ENCODE results near the gene STOML1. TPM values are rescaled to one million over a fixed set of nuclear protein-coding genes. Genes with fewer than 3 reads are reported as not detected.

Gene STOML1
- total and polyA plus RNA-seq, 10 of the 15 experiments (the other 5 are each of a cell fraction or from before 2014, with no cell fraction given): 0.14 to 13.6 (median 8.3) TPM

DNA sequence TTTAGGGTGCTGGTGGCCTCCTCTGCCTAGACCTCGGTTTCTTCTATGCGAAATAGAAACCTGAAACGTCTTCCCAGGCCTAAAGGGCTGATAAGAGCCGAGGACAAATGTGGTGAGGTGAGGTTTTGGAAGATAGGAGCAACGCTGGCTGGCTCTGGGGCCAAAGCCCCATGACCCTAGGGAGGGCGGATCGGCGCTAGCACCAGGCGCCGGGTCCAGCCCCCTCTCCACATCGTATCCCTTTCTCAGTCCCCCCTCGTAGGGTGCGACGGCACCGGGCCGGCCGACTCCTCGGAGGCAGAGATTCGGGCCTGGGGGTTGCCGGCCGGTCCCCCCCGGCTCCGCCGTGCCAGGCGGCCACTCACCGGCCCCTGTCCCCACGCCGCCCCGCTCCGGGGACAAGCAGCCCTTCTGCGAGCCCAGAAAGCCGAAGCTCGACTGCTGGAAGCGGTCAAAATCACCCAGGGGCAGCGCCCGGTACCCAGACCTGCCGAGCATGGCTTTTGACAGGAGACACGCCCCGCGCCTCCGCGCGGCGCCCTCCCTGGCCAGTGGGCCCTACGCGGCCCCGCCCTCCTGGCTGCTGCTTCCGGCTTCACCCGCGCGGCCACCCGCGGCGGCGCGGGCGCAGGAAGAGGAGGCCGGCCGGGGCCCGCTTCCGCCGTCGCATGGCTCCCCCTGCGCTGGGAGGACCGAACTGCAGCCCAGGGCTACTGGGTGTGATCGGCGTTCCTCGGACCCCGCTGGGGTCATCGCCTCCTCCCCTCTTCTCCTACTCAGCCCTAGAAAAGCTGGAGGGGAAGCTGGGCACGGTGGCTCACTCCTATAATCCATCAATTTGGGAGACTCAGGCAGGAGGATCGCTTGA, at the start of gene STOML1 (continued):
- TF ChIP-seq, protein P1, sequence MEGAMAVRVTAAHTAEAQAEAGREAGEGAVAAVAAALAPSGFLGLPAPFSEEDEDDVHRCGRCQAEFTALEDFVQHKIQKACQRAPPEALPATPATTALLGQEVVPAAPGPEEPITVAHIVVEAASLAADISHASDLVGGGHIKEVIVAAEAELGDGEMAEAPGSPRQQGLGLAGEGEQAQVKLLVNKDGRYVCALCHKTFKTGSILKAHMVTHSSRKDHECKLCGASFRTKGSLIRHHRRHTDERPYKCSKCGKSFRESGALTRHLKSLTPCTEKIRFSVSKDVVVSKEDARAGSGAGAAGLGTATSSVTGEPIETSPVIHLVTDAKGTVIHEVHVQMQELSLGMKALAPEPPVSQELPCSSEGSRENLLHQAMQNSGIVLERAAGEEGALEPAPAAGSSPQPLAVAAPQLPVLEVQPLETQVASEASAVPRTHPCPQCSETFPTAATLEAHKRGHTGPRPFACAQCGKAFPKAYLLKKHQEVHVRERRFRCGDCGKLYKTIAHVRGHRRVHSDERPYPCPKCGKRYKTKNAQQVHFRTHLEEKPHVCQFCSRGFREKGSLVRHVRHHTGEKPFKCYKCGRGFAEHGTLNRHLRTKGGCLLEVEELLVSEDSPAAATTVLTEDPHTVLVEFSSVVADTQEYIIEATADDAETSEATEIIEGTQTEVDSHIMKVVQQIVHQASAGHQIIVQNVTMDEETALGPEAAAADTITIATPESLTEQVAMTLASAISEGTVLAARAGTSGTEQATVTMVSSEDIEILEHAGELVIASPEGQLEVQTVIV (IDR thresholded peaks at IDR 0.05; ENCODE audit: borderline replicate concordance, partially characterized antibody): peak; percentile 31
- TF ChIP-seq RELA (IDR thresholded peaks at IDR 0.05; ENCODE audit: borderline replicate concordance, partially characterized antibody) (peak; percentile 71), POLR2AphosphoS2 (IDR thresholded peaks at IDR 0.05; ENCODE audit: low read depth, low read length) (no peak), GATAD2B (conservative IDR thresholded peaks at IDR 0.05; ENCODE audit: low read depth) (peak; percentile 90), NBN (IDR thresholded peaks at IDR 0.05) (peak; percentile 44; the same call in 1 of the 2 replicates), ESRRA (IDR thresholded peaks at IDR 0.05; ENCODE audit: low read length) (no peak), NR2C1 (IDR thresholded peaks at IDR 0.05) (peak; percentile 71), RFX5 (IDR thresholded peaks at IDR 0.05; ENCODE audit: low read depth, low read length) (no peak), NRF1 (conservative IDR thresholded peaks at IDR 0.05; ENCODE audit: low read depth, low read length) (peak; percentile 25; the same call in 1 of the 2 replicates), BRCA1 (IDR thresholded peaks at IDR 0.05; ENCODE audit: low read depth, low read length) (no peak), ASH2L (IDR thresholded peaks at IDR 0.05; ENCODE audit: borderline replicate concordance, low read depth) (no peak), ATF7 (IDR thresholded peaks at IDR 0.05; ENCODE audit: low read depth) (no peak), ZNF217 (IDR thresholded peaks at IDR 0.05) (no peak), TAF1 (IDR thresholded peaks at IDR 0.05; ENCODE audit: borderline replicate concordance, low read depth, low read length) (peak; percentile 70), MYC (IDR thresholded peaks at IDR 0.05; ENCODE audit: insufficient read depth, insufficient read length, insufficient replicate concordance, low read length, severe bottlenecking) (no peak), PAX8 (IDR thresholded peaks at IDR 0.05) (no peak), HDAC6 (IDR thresholded peaks at IDR 0.05; ENCODE audit: unreplicated experiment) (no peak), PAX5 (IDR thresholded peaks at IDR 0.05; ENCODE audit: borderline replicate concordance, low read depth, low read length) (peak; percentile 54; the same call in 1 of the 2 replicates)
- TF ChIP-seq, protein P2, sequence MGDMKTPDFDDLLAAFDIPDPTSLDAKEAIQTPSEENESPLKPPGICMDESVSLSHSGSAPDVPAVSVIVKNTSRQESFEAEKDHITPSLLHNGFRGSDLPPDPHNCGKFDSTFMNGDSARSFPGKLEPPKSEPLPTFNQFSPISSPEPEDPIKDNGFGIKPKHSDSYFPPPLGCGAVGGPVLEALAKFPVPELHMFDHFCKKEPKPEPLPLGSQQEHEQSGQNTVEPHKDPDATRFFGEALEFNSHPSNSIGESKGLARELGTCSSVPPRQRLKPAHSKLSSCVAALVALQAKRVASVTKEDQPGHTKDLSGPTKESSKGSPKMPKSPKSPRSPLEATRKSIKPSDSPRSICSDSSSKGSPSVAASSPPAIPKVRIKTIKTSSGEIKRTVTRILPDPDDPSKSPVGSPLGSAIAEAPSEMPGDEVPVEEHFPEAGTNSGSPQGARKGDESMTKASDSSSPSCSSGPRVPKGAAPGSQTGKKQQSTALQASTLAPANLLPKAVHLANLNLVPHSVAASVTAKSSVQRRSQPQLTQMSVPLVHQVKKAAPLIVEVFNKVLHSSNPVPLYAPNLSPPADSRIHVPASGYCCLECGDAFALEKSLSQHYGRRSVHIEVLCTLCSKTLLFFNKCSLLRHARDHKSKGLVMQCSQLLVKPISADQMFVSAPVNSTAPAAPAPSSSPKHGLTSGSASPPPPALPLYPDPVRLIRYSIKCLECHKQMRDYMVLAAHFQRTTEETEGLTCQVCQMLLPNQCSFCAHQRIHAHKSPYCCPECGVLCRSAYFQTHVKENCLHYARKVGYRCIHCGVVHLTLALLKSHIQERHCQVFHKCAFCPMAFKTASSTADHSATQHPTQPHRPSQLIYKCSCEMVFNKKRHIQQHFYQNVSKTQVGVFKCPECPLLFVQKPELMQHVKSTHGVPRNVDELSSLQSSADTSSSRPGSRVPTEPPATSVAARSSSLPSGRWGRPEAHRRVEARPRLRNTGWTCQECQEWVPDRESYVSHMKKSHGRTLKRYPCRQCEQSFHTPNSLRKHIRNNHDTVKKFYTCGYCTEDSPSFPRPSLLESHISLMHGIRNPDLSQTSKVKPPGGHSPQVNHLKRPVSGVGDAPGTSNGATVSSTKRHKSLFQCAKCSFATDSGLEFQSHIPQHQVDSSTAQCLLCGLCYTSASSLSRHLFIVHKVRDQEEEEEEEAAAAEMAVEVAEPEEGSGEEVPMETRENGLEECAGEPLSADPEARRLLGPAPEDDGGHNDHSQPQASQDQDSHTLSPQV (IDR thresholded peaks at IDR 0.05): peak; percentile 90
- TF ChIP-seq, protein P3, sequence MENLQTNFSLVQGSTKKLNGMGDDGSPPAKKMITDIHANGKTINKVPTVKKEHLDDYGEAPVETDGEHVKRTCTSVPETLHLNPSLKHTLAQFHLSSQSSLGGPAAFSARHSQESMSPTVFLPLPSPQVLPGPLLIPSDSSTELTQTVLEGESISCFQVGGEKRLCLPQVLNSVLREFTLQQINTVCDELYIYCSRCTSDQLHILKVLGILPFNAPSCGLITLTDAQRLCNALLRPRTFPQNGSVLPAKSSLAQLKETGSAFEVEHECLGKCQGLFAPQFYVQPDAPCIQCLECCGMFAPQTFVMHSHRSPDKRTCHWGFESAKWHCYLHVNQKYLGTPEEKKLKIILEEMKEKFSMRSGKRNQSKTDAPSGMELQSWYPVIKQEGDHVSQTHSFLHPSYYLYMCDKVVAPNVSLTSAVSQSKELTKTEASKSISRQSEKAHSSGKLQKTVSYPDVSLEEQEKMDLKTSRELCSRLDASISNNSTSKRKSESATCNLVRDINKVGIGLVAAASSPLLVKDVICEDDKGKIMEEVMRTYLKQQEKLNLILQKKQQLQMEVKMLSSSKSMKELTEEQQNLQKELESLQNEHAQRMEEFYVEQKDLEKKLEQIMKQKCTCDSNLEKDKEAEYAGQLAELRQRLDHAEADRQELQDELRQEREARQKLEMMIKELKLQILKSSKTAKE (IDR thresholded peaks at IDR 0.05; ENCODE audit: low read depth, poor library complexity, severe bottlenecking): no peak
- TF ChIP-seq, protein P4, sequence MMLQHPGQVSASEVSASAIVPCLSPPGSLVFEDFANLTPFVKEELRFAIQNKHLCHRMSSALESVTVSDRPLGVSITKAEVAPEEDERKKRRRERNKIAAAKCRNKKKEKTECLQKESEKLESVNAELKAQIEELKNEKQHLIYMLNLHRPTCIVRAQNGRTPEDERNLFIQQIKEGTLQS (IDR thresholded peaks at IDR 0.05; ENCODE audit: borderline replicate concordance, extremely low read depth, low read depth, low read length): no peak
